HFF-Myc (cell line): ENCODE results near the gene HNF1A.

Experiments used
- DNase-seq: peaks from one replicate; pipeline ENCODE4 v3.0.0-alpha.2; 2011; ENCODE audit warnings: low read depth; ENCODE audit errors: extremely low read depth
- H3K4me3 ChIP-seq: replicated peaks from 2 replicates; pipeline ENCODE4 v1.5.1; 2011; ENCODE audit warnings: low read depth, mild to moderate bottlenecking, control low read depth, low read length
- TF ChIP-seq, protein P1 (sequence below): IDR thresholded peaks from 2 replicates; pipeline ENCODE4 v1.5.1; 2012; ENCODE audit warnings: mild to moderate bottlenecking, low read depth, low read length, control low read depth; ENCODE audit errors: missing control alignments

Gene HNF1A

GRCh38 chr12:120956579-120957300 is 21.6 kb upstream of the HNF1A start:
- TF ChIP-seq, protein P1, sequence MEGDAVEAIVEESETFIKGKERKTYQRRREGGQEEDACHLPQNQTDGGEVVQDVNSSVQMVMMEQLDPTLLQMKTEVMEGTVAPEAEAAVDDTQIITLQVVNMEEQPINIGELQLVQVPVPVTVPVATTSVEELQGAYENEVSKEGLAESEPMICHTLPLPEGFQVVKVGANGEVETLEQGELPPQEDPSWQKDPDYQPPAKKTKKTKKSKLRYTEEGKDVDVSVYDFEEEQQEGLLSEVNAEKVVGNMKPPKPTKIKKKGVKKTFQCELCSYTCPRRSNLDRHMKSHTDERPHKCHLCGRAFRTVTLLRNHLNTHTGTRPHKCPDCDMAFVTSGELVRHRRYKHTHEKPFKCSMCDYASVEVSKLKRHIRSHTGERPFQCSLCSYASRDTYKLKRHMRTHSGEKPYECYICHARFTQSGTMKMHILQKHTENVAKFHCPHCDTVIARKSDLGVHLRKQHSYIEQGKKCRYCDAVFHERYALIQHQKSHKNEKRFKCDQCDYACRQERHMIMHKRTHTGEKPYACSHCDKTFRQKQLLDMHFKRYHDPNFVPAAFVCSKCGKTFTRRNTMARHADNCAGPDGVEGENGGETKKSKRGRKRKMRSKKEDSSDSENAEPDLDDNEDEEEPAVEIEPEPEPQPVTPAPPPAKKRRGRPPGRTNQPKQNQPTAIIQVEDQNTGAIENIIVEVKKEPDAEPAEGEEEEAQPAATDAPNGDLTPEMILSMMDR = no peak
- H3K4me3 ChIP-seq = no peak overlapping the region
- DNase-seq = no peak

DNA sequence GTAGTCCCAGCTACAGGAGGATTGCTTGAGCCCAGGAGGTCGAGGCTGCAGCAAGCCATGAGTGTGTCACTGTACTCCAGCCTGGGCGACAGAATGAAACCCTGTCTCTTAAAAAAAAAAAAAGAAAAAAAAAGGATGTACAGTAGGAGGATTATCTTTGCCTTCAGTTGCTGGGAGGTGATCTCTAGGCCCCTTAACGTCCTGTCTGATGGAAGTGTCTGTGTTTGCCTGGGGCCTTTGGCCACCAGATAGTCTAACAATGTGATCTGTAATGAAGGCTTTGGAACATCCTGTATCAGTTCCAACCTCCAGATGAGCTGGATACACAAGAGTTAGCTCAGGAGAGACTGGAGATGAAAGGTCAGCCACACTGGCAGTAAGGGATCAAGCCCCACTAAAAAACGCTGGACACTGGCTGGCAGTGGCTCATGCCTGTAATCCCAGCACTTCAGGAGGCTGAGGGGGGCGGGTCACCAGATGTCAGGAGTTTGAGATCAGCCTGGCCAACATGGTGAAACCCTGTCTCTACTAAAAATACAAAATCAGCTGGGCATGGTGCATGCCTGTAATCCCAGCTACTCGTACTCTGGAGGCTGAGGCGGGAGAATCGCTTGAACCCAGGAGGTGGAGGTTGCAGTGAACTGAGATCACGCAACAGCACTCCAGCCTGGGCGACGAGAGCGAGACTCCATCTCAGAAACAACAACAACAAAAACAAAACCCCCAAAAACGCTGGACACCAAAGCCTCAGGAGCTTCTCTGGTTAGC is 19.0 kb upstream of the HNF1A start:
- DNase-seq = no peak
- TF ChIP-seq, protein P1 = no peak
- no peak overlapping the region for H3K4me3 ChIP-seq

DNA sequence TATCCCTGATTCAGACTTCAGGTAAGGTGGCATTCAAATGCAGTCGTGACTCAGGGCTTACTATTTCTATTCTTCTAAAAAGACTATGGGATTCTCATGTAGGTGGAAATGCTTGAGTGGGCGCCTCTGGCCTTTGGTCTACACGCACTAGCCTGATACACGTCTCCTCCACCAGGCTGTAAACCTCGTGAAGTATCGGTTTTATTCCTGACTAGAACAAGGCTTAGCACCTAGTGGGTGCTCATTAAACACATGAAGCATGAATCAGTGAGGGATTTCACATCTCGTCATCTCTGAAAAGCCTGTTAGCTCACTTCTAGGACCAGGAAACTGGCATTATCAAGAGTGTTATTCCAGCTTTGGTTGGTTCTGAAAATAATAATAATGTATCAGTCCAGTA is 17.7 kb upstream of the HNF1A start:
- no peak for DNase-seq
- TF ChIP-seq, protein P1 = no peak
- H3K4me3 ChIP-seq = no peak overlapping the region

DNA sequence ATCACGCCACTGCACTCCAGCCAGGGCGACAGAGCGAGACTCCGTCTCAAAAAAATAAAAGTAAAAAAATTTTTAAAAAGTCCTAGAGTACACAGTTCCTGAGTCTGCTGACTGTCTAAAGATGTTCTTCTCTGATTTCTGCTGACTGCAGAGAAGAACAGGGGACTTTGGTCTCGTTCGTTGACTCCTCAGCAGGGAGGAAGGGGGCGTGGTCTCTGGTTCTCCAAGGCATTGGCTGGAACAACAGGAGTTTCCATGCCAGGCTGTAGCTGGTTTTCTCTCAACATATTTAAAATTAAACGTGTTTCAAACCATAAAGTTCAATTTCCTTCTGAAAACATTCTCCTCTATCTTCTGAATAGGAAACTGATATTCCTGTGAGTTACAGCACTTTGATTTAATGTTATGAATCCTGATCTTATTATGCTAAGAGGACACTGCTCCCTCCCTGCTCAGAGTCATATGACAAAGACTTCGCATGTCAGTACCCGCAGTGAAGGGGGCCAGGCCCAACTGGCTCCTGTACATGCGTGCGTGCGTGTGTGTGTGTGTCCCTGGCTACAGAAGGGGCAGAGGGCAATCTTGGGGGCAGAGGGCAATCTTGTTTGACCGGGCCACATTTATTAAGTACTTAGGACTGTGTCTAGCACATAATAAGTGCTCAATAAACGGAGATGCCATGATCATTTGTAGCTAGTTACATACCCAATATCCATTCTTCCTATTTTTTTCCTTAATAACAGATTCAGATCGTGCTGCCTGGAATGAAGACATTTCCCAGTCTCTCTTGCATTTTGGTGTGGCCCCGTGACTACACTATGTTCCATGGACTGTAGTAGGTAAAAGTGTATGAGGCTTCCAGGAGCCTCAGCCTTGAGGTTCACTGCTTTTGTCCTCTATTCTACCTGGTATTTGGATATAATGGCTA is 16.5 kb upstream of the HNF1A start:
- H3K4me3 ChIP-seq = no peak overlapping the region
- TF ChIP-seq, protein P1 = no peak
- no peak for DNase-seq

GRCh38 chr12:120962532-120963020 is 15.8 kb upstream of the HNF1A start:
- TF ChIP-seq, protein P1 = no peak
- DNase-seq = no peak
- H3K4me3 ChIP-seq = no peak overlapping the region

- TF ChIP-seq, protein P1 = no peak
- H3K4me3 ChIP-seq = no peak overlapping the region
- DNase-seq = no peak
Measured at GRCh38 chr12:120964298-120964697, 14.0 kb upstream of the HNF1A start.
